Urothelium cell line (cell line): ENCODE data around the gene DYNLL1.
A peak's percentile ranks its signal among the peaks of the same experiment; 100 is the strongest.
"Not testable (repeated sequence)": the region's sequence is repeated elsewhere in the genome, so short reads cannot be mapped to it uniquely, and the experiment has no call there.

Experiments used
- DNase-seq: peaks from one replicate; pipeline ENCODE4 v3.0.0; 2011; ENCODE audit warnings: low spot score, mixed read lengths
- FAIRE-seq: peaks from 2 replicates; lab custom pipeline; 2011; peaks lifted over from hg19 to GRCh38; lab: Jason Lieb, UNC

DYNLL1 gene

GRCh38 chr12:120473807-120474615, 21.9 kb upstream of the DYNLL1 start:
- no peak for FAIRE-seq
- no peak for DNase-seq

- FAIRE-seq (no peak), DNase-seq (peak; percentile 84)
These were observed 21.3 kb upstream of the DYNLL1 start for GRCh38 chr12:120474616-120474960.

DNA sequence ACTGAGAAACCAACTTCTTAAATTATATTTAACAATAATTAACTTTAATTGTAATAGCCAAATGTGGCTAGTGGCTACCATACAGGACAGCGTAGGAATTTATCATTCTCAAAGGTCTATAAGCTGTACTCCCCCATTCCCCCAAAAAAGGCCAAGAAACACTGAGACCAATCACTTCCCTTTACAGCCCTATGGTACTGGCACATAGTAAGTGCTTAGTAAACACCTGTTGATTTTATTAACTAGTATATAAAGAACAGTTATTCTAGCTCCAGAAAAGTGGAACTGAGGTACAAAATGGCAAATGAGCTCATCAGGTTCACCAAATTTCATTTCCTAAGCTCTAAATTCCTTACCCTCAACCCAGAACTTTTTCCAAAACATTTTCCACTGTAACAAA, 20.3 kb upstream of the DYNLL1 start:
- FAIRE-seq (no peak), DNase-seq (no peak)

- FAIRE-seq: no peak
- no peak for DNase-seq
These were observed 16.5 kb upstream of the DYNLL1 start for GRCh38 chr12:120479458-120479857.

DNA sequence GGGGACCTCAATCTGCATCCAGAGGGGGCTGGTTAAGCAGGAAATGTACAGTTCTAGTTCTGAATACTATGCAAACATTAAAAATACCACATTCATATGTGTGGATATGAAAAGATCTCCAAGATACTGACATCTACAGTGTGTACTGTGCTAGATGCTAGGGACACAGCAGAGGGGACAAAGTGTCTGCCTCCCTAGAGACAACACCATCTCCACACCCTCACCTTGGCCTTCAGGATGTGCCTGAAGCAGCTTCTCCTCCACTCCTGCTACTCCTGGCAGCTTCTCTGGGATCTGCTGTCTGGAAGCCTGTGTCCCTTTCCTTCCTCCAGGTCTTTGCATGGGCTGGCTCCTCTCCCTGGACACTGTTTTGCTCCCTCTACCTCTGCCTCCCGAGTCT, 15.7 kb upstream of the DYNLL1 start:
- no peak for FAIRE-seq
- no peak for DNase-seq

DNA sequence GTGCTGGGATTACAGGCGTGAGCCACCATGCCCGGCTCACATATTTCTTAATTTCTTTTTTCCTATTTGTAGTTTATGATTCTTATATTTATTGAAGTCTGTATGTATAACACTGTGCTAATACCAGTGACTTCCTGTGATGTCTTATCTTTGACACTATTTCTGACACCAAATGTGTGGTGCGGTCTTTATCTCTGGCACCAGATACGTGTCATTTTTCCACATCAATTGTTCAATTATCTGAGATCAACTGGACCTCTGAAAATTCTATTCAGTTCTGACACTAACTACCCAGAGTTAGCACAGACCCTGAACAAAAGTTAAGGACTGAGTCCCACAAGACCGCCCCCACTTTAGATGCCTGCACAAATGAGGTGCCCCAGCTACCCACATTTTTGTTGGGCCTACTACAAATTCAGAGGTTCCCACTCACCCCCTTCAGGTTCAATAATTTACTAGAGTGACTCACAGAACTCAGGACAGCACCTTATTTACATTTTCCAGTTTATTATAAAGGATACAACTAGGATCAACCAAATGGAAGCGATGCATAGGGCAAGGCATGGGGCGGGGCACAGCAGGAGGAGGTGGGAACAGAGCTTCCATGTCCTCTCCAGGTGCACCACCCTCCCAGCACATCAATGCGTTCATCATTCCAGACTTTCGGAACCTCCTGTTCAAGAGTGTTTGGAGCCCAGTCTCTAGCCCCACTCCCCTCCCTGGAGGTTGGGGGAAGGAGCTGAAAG, 14.7 kb upstream of the DYNLL1 start:
- DNase-seq: no peak
- no peak for FAIRE-seq

GRCh38 chr12:120483621-120484020, 12.3 kb upstream of the DYNLL1 start:
- DNase-seq: no peak
- no peak for FAIRE-seq

DNA sequence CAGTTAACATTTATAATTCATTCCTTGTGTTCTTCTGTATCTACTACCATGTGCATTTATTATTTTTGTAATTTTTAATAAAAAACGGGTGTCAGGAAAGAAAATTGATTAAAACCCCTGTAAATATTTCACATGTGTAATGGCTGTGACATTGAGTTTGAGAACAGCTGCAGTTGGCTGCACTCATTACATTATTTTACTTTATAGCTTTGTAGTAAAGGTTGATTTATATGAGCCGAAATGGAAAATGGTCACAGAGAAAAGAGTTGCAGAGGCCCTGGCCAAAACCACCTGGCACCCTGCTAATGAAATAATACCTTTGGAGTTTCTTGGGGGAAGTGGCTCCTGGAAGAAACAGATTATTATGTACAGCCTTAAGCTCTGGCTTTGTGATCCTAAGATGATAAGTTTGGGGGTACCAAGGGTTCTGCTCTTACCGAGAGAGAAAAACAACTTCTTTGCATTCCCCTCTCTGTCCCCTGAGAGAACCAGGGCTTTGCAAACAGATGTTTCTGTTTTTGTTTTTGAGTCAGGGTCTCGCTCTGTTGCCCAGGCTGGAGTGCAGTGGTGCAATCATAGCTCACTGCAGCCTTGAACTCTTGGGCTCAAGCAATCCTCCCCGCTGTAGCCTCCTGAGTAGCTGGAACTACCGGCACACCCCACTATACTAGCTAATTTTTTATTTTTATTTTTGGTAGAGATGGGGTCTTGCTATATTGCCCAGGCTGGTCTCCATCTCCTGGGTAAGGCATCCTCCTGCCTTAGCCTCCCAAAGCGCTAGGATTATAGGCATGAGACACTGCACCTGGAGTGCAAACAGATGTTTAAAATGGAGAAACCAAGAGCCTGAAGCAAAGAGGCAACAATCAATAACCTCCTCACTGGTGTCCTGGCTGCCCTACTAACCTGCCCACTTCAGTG, 9.7 kb upstream of the DYNLL1 start:
- no peak for FAIRE-seq

GRCh38 chr12:120487552-120487951, 8.4 kb upstream of the DYNLL1 start:
- FAIRE-seq, DNase-seq: not testable (repeated sequence)

More for the DNA sequence above, 9.7 kb upstream of the DYNLL1 start:
- no peak for DNase-seq

GRCh38 chr12:120488057-120488640, 7.8 kb upstream of the DYNLL1 start:
- DNase-seq (no peak), FAIRE-seq (no peak)

DNA sequence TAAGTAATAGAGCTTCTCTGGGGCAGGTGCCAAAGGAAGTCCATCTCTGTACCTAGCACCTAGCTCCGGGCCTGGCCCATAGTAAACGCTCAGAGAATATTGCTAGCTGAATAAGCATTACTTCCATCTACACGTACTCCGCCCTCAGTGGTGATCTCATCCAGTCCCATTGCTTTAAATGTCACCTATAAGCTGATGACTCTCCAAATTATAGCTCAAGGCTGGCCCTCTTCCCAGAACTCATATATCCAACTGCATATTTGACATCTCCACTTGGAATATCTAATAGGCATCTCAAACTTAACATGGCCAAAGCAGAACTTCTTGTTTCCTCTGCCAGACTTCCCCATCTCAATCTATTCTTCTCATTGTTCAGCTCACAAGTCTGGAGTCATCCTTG, 6.9 kb upstream of the DYNLL1 start:
- FAIRE-seq (no peak), DNase-seq (no peak)

DNA sequence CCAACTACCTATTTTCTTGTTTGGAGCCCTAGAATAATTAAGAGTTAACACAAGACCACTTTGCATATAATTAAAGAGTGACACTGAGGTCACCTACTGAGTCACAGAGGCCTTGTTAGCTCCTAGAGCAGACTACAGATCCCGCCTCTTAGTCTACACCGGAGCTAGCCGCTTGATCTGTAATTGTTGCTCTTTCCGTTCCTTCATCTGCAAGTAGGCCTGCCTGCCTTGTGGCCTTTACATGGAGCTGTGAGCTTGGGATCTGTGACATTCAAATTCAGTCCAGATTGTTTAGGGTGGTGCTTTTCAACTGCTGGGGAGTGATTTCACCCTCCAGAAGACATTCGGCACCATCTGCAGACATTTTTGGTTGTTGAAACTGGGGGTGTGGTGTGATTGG, 5.6 kb upstream of the DYNLL1 start:
- no peak for DNase-seq
- no peak for FAIRE-seq

DNA sequence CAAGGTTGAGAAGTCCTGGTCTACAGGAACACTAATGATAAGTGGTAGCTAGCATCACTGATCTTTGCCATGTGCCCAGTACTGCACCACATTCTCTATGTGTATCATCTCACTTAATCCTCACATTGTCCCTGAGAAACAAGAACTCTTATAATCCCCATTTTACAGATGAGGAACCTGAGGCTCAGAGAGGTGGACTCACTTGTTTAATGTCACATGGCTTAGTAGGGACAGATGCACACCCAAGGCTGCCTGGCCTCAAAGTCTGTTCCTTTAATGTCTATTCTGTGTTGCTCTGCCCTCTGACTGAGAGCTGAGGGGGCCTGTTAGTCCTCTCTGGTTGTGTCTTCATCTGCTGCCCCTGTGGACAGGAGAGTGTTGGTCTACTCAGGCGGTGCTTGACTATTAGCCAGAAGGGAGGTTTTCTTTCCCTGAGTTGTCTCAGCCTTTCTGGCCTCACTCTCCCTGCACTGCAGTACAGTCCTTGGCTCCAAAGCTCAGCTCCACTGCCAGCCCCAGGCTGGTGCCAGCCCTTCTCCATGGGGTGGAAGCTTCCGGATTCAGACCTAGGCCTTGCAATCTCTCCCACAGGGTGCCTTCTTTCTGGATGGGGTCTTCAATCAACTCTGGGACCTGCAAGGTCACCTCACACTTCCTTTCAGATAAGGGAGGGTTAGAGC, 4.9 kb upstream of the DYNLL1 start:
- no peak for FAIRE-seq
- no peak for DNase-seq

- DNase-seq (no peak), FAIRE-seq (no peak)
These were observed 655 bp upstream of the DYNLL1 start for GRCh38 chr12:120495186-120495730.

GRCh38 chr12:120496413-120497340, 764 bp downstream of the DYNLL1 start:
- FAIRE-seq (no peak), DNase-seq (peak; percentile 68)

GRCh38 chr12:120497524-120498150, 1.7 kb downstream of the DYNLL1 start:
- DNase-seq (no peak), FAIRE-seq (no peak)

GRCh38 chr12:120498870-120499515, 3.1 kb downstream of the DYNLL1 start:
- DNase-seq (no peak), FAIRE-seq (no peak)

DNA sequence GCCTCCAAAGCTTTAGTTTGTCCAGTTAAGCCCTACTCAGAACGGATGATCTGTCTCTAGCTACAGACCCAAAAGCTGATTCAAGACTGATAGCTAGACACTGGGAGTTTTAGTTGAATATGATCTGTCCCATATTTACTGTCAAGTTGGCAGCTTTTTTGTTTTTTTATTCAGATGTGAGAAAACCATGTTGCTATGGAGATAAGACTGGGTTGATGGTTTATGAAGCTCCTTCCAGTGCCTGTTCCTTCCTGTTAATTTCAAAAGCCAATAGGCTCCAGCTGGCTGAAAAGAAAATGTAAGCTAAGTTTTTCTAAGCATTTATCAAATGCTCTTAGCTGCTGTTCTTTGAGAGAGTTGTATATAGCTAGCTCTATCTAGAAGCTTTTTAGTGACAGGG, 4.7 kb downstream of the DYNLL1 start:
- DNase-seq: no peak
- FAIRE-seq: no peak
